Measurements from ENCODE around the gene PARD6G.

DNA sequence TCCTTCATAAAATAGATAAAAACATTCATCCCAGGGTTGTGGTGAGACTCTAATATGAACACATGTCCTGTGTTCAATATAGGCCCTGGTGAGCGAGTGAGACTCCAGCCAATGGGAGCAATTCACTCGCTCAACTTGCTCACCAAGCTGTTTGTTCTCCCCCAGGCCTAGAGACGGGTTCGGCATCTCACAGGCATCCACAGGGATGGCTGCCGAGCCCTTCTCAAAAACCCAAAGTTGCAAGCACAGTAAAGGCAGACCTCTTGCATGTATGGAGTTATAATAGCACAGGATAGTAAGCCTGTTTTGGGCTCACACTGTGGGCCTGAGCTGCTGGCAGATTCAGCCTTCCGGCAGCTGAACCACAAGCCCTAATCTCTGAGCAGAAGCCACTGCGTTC, 15.7 kb downstream of the PARD6G start:
- no peak for TF ChIP-seq EZH2 (IDR thresholded peaks at IDR 0.05)
- no peak for TF ChIP-seq POLR2AphosphoS5 (IDR thresholded peaks at IDR 0.05; ENCODE audit: borderline replicate concordance, low read depth, low read length)
- TF ChIP-seq FOXP2 (optimal IDR thresholded peaks at IDR 0.05; ENCODE audit: control extremely low read depth, extremely low read length, insufficient read depth), result no peak
